ENCODE measurements around the gene USP49. TPM values are rescaled to one million over a fixed set of nuclear protein-coding genes. Genes with fewer than 3 reads are reported as not detected.
A peak's percentile ranks its signal among the peaks of the same experiment; 100 is the strongest.

Gene USP49
- total and polyA plus RNA-seq, 2 donors (not counting 1 experiment from before 2014, with no cell fraction given), result 1.5 to 2.3 TPM

- Histone ChIP-seq H3K4me1 (ENCODE audit: control insufficient read depth, extremely low read depth, insufficient read depth, low read length) (peaks cover 7% of the 10 kb centered on the region), H3K27ac (ENCODE audit: insufficient read depth, low read length) (no peak overlapping the region), H3K4me2 (ENCODE audit: extremely low read depth, insufficient read depth, low read length) (no peak overlapping the region), H2AFZ (ENCODE audit: low read length) (no peak overlapping the region), H3K36me3 (ENCODE audit: control insufficient read depth, insufficient read depth, low read length) (peaks cover 8% of the 10 kb centered on the region), H3K79me2 (ENCODE audit: control insufficient read depth, insufficient read depth, low read length) (peaks cover 15% of the 10 kb centered on the region), H3K4me3 (replicated peaks in 1 of 4; ENCODE audit: control extremely low read depth in 1 of 4, insufficient read depth in 1 of 4, low read depth in 3 of 4, low read length in 4 of 4) (no peak overlapping the region), H3K9ac (ENCODE audit: insufficient read depth, low read length) (no peak overlapping the region), H3K9me3 (ENCODE audit: control insufficient read depth, insufficient read depth, low read depth, low read length) (no peaks in the 10 kb centered on the region), H4K20me1 (ENCODE audit: control insufficient read depth, extremely low read depth, insufficient read depth, low read length) (no peaks in the 10 kb centered on the region), H3K27me3 (ENCODE audit: control insufficient read depth, insufficient read depth, low read length) (no peaks in the 10 kb centered on the region)
- DNase-seq (ENCODE audit: low read depth in 2 of 2), result no peak
- TF ChIP-seq CTCF (conservative IDR thresholded peaks at IDR 0.05 in 1 of 2, IDR thresholded peaks at IDR 0.05 in 1 of 2; ENCODE audit: low read depth in 1 of 2, low read length in 2 of 2), result no peak
- no peak for TF ChIP-seq EZH2 (IDR thresholded peaks at IDR 0.05; ENCODE audit: low read length, missing control alignments)
Measured at GRCh38 chr6:41914343-41914742, 19.2 kb upstream of the USP49 start.

- Histone ChIP-seq H3K36me3 (ENCODE audit: control insufficient read depth, insufficient read depth, low read length) (peaks cover 12% of the 10 kb centered on the region), H4K20me1 (ENCODE audit: control insufficient read depth, extremely low read depth, insufficient read depth, low read length) (no peaks in the 10 kb centered on the region), H3K79me2 (ENCODE audit: control insufficient read depth, insufficient read depth, low read length) (peaks cover 3% of the 10 kb centered on the region), H3K4me3 (replicated peaks in 1 of 4; ENCODE audit: control extremely low read depth in 1 of 4, insufficient read depth in 1 of 4, low read depth in 3 of 4, low read length in 4 of 4) (no peak overlapping the region), H2AFZ (ENCODE audit: low read length) (no peak overlapping the region), H3K27me3 (ENCODE audit: control insufficient read depth, insufficient read depth, low read length) (no peaks in the 10 kb centered on the region), H3K9ac (ENCODE audit: insufficient read depth, low read length) (no peak overlapping the region), H3K27ac (ENCODE audit: insufficient read depth, low read length) (no peak overlapping the region), H3K4me2 (ENCODE audit: extremely low read depth, insufficient read depth, low read length) (no peak overlapping the region), H3K9me3 (ENCODE audit: control insufficient read depth, insufficient read depth, low read depth, low read length) (no peaks in the 10 kb centered on the region), H3K4me1 (ENCODE audit: control insufficient read depth, extremely low read depth, insufficient read depth, low read length) (no peaks in the 10 kb centered on the region)
- no peak for DNase-seq (ENCODE audit: low read depth in 2 of 2)
- TF ChIP-seq CTCF (conservative IDR thresholded peaks at IDR 0.05 in 1 of 2, IDR thresholded peaks at IDR 0.05 in 1 of 2; ENCODE audit: low read depth in 1 of 2, low read length in 2 of 2) (no peak), EZH2 (IDR thresholded peaks at IDR 0.05; ENCODE audit: low read length, missing control alignments) (no peak)
Measured at GRCh38 chr6:41909727-41910126, 14.6 kb upstream of the USP49 start.

GRCh38 chr6:41901882-41902519, 6.8 kb upstream of the USP49 start:
- no peak overlapping the region for H3K27ac ChIP-seq (ENCODE audit: insufficient read depth, low read length)
- no peaks in the 10 kb centered on the region for H4K20me1 ChIP-seq (ENCODE audit: control insufficient read depth, extremely low read depth, insufficient read depth, low read length)
- H3K4me1 ChIP-seq (ENCODE audit: control insufficient read depth, extremely low read depth, insufficient read depth, low read length), result no peaks in the 10 kb centered on the region
- TF ChIP-seq EZH2 (IDR thresholded peaks at IDR 0.05; ENCODE audit: low read length, missing control alignments), result no peak
- TF ChIP-seq CTCF (conservative IDR thresholded peaks at IDR 0.05 in 1 of 2, IDR thresholded peaks at IDR 0.05 in 1 of 2; ENCODE audit: low read depth in 1 of 2, low read length in 2 of 2), result peak in 1 of 2 donors; percentile 46
- peak in 1 of 2 donors; percentile 39 for DNase-seq (ENCODE audit: low read depth in 2 of 2)
- no peak overlapping the region for H2AFZ ChIP-seq (ENCODE audit: low read length)
- no peak overlapping the region for H3K9ac ChIP-seq (ENCODE audit: insufficient read depth, low read length)
- H3K27me3 ChIP-seq (ENCODE audit: control insufficient read depth, insufficient read depth, low read length), result no peaks in the 10 kb centered on the region
- no peak overlapping the region for H3K4me2 ChIP-seq (ENCODE audit: extremely low read depth, insufficient read depth, low read length)
- no peak overlapping the region for H3K4me3 ChIP-seq (replicated peaks in 1 of 4; ENCODE audit: control extremely low read depth in 1 of 4, insufficient read depth in 1 of 4, low read depth in 3 of 4, low read length in 4 of 4)
- H3K36me3 ChIP-seq (ENCODE audit: control insufficient read depth, insufficient read depth, low read length), result peaks cover 3% of the 10 kb centered on the region
- no peaks in the 10 kb centered on the region for H3K79me2 ChIP-seq (ENCODE audit: control insufficient read depth, insufficient read depth, low read length)
- no peaks in the 10 kb centered on the region for H3K9me3 ChIP-seq (ENCODE audit: control insufficient read depth, insufficient read depth, low read depth, low read length)

All from fibroblast of lung (primary cell).